22Rv1 (cell line): ENCODE results near the gene WDR6.

Experiments
- ZFX ChIP-seq: fragments of 450-650 bp; IDR thresholded peaks from 2 replicates; pipeline ENCODE4 v1.6.1; 2017; ENCODE audit warnings: antibody characterized with exemption, borderline replicate concordance
- TF ChIP-seq, protein P1 (sequence below): fragments of 450-650 bp; IDR thresholded peaks from 2 replicates; pipeline ENCODE4 v1.5.1; 2017; ENCODE audit warnings: mild to moderate bottlenecking

DNA sequence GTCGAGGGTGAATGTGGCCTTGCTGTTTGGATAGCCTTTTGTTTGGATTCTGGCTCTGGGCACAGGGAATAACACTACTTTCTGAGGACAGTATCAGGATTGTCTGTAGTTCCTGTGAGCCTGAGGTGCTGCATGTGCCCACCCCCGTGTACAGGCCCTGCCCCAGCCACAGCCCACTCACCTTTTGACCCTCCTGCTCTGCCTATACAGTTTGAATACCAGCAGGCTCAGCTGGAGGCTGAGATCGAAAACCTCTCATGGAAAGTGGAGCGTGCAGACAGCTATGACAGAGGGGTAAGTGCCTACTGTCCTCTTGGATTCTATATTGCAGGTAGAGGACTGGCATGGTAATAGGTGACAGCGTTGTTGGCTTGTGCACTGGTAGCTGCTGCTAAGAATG, 24.5 kb upstream of the WDR6 start:
- TF ChIP-seq, protein P1, sequence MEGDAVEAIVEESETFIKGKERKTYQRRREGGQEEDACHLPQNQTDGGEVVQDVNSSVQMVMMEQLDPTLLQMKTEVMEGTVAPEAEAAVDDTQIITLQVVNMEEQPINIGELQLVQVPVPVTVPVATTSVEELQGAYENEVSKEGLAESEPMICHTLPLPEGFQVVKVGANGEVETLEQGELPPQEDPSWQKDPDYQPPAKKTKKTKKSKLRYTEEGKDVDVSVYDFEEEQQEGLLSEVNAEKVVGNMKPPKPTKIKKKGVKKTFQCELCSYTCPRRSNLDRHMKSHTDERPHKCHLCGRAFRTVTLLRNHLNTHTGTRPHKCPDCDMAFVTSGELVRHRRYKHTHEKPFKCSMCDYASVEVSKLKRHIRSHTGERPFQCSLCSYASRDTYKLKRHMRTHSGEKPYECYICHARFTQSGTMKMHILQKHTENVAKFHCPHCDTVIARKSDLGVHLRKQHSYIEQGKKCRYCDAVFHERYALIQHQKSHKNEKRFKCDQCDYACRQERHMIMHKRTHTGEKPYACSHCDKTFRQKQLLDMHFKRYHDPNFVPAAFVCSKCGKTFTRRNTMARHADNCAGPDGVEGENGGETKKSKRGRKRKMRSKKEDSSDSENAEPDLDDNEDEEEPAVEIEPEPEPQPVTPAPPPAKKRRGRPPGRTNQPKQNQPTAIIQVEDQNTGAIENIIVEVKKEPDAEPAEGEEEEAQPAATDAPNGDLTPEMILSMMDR: no peak
- no peak for TF ChIP-seq ZFX
